HG02623 (cell line): ENCODE data around the gene GPR107.

Experiments used
- ATAC-seq: cut with Tn5 transposase; IDR thresholded peaks from one replicate; pipeline ENCODE4 v1.9.1; 2021; ENCODE audit warnings: moderate library complexity; ENCODE audit not compliant: unreplicated experiment

The GPR107 gene

DNA sequence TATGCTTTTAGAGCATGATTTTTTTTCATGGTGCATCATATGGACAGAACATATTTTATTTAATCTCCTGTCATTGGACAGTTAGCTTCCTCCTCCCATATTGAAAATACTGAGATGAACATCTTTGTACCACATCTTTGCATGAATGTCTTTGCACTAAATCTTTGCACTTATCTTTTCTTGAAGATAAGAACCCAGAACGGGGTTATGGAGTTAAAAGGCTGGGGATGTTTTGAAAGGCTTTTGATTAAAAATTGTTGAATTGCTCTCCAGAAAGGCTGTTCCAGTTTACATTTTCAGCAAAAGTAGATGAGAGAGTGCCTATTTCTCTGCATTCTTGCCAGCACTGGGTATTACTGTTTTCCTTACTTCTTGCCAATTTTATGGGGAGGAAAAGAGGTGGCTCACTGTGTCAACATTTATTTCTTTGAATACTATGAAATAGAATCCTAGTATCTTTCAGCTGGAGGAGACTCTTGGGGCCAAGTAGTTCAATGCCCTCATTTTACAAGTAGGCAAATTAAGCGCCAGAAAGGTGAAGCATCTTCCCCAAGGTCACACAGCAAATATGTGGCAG lies 125.7 kb downstream of the GPR107 start:
- no peak for ATAC-seq

GRCh38 chr9:130180516-130180915 lies 126.8 kb downstream of the GPR107 start:
- no peak for ATAC-seq

- no peak for ATAC-seq
Observed at GRCh38 chr9:130181678-130182380, 128.1 kb downstream of the GPR107 start.

DNA sequence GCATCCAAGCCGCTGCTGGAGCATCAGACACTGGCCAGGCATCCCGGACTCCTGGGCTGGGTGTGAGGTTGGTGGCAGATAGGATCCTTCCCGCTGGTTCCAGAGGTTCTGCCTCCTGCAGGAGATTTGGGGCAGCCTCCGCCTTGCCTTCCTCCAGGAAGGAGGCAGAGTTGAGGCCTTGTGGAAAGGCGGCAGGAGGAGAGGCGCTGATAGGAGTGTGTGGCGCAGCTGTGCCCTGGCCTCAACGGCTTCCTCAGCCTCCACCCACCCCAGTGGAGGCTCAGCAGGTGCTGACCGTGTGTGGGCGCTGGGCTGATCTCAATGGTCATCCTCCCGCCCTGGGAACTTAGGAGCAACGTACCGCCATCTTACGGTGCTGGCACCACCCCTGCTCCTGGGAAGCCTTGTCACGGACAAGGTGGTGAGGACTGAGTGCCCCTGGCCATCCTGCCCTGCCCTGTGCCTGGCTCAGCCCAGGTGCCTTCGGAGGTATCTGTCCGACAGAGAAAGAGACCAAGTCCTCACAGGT lies 128.7 kb downstream of the GPR107 start:
- ATAC-seq: no peak

DNA sequence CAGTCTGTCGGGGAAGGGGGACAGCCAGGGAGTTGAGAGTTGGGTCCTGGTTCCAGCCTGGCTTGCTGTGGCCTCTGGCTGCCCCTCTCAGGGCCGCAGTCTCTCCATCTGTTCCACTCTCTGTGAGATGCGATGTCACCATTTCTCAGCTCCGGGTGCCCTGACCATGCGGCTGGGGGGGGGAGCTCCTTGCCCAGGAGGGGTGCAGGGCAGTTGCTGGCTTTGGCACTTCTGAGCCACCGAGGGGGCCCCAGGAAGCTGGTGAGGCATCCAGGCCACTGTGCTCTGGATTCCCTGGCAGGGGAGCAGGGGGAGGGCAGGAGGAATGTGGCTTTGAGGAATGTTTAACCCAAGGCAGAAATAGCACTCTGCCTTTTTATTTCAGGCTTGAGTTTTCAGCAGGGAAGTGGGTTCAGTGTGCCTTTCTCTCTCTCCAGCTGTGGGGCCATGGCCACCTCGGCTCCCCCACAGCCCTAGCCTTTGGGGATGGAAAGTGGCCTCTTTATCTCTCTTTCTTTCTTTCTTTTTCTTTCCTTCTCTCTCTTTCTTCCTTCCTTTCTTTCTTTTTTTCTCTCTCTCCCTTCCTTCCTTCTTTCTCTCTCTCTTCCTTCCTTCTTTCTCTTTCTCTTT lies 129.5 kb downstream of the GPR107 start:
- ATAC-seq: no peak

DNA sequence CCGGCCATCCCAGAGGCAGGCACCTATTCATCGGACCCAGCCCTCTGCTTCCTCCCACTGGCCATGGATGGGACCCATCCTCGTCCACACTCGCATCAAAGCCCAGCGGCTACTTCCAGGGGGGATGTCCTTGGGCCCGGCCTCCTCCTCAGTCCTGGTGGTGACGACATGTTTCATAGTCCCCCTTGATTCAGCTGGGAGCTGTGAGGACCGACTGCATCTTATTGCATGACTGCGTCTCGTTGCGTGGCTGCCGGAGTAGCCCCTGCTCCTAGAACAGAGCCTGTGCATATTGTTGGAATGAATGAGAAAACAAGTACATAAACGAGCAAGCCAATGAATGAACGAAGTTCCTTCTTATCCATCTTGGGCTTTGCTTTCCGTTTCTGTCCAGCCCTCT lies 131.3 kb downstream of the GPR107 start:
- ATAC-seq: no peak

GRCh38 chr9:130185490-130186031 lies 131.9 kb downstream of the GPR107 start:
- no peak for ATAC-seq

- ATAC-seq: no peak
Observed at GRCh38 chr9:130186051-130186450, 132.3 kb downstream of the GPR107 start.

DNA sequence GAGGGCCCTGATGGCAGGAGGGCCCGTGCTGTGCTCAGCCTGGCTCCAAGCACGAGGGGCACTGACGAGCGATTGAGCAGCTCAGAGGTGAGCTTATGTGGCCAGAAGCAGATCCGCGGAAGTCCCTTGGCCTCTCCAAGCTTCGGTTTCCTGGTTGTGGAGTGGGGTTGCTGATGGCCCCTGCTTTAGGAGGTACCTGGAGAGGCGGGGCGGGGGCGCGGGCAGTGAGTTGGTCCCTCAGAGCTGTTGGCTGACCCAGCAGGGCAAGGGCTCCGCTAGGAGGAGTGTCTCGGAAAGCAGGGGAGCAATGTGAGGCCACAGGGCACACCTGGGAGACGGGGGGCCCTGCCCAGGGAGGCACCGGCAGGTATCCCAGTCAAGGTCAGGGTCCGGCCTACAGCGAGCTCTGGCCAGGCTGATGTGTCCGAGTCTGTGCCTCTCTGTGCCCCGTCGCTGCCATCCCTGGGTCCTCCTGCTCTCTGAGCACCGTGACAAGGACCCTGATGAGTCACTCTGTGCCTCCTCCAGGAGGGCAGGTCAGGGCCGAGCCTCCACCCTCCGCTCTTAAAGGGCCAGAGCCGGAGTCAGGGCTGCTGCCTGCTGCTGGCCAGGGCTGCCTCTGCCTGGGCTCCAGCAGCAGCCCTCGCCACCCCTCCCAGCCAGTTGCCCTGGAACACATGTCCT lies 133.3 kb downstream of the GPR107 start:
- no peak for ATAC-seq

- no peak for ATAC-seq
Observed at GRCh38 chr9:130187523-130187846, 133.8 kb downstream of the GPR107 start.

GRCh38 chr9:130188860-130189481 lies 135.3 kb downstream of the GPR107 start:
- ATAC-seq: no peak
